Body of pancreas (tissue), 4 donors: Measurements from ENCODE around the gene KCND3. TPM values are rescaled to one million over a fixed set of nuclear protein-coding genes. Genes with fewer than 3 reads are reported as not detected.

Experiments used
- ATAC-seq: fragments of 150-250 bp; one replicate; pipeline ENCODE4 v1.9.1; 2016
- DNase-seq, 4 donors: peaks; one replicate each; pipeline ENCODE4 v3.0.0-alpha.2; 2019
- H3K27ac ChIP-seq, 4 donors: fragments of 200-600 bp; sonication (generic); 1 replicate in 3 of 4; 2 replicates in 1 of 4; pipeline versions ENCODE4 v1.5.1 to v1.6.1; 2016 to 2019; ENCODE audit warnings: mild to moderate bottlenecking in 1 of 4, mixed read lengths in 1 of 4, moderate library complexity in 1 of 4
- H3K27me3 ChIP-seq, 2 donors: fragments of 200-600 bp; sonication (generic); one replicate each; pipeline ENCODE4 v1.6.0; 2016; ENCODE audit warnings: mild to moderate bottlenecking in 1 of 2
- H3K36me3 ChIP-seq, 2 donors: fragments of 200-600 bp; sonication (generic); replicated peaks in 1 of 2; 2 replicates each; pipeline ENCODE4 v1.5.1; 2016; ENCODE audit warnings: low read depth in 2 of 2; ENCODE audit not compliant: insufficient read depth in 1 of 2
- H3K4me1 ChIP-seq: fragments of 200-600 bp; sonication (generic); one replicate; pipeline ENCODE4 v1.6.0; 2016
- H3K4me3 ChIP-seq, 2 donors: fragments of 200-600 bp; sonication (generic); 1 replicate in 1 of 2; 2 replicates in 1 of 2; pipeline ENCODE4 v1.5.1; 2016 to 2019
- H3K9me3 ChIP-seq, 3 donors: fragments of 200-600 bp; sonication (generic); 1 replicate in 2 of 3; 2 replicates in 1 of 3; pipeline ENCODE4 v1.5.1; 2016
- POLR2A ChIP-seq, 3 donors: fragments of 450-650 bp; IDR thresholded peaks; one replicate each; pipeline ENCODE4 v1.6.1; 2016; ENCODE audit warnings: antibody characterized with exemption in 3 of 3, mild to moderate bottlenecking in 2 of 3
- WGBS, 2 donors: methylation state at CpG; one replicate each; pipeline ENCODE4 v1.1.5; 2017; 5-methylcytosine and 5-hydroxymethylcytosine counted together
- intact Hi-C: fragments of 100-400 bp; cut with DNase I; formaldehyde crosslinking; loops from one replicate; pipeline ENCODE4 v1.15.1; 2023
- total RNA-seq, 2 donors: library from RNA; depleted of rRNA; stranded (reverse); fragments of >200 nt; gene quantifications; one replicate each; pipeline ENCODE4 v1.1.0, GENCODE V29; 2016
- TF ChIP-seq, protein P1 (sequence below), 7 experiments: fragments of 450-650 bp in 4 of 7; fragments of 200-600 bp in 3 of 7; sonication (generic) in 3 of 7; IDR thresholded peaks; one replicate each; pipeline ENCODE4 v1.5.1; 2016 to 2019; ENCODE audit warnings: antibody characterized with exemption in 7 of 7

Gene KCND3
- total RNA-seq, 2 donors from 2014 or later = 7.6 to 15.0 TPM

DNA sequence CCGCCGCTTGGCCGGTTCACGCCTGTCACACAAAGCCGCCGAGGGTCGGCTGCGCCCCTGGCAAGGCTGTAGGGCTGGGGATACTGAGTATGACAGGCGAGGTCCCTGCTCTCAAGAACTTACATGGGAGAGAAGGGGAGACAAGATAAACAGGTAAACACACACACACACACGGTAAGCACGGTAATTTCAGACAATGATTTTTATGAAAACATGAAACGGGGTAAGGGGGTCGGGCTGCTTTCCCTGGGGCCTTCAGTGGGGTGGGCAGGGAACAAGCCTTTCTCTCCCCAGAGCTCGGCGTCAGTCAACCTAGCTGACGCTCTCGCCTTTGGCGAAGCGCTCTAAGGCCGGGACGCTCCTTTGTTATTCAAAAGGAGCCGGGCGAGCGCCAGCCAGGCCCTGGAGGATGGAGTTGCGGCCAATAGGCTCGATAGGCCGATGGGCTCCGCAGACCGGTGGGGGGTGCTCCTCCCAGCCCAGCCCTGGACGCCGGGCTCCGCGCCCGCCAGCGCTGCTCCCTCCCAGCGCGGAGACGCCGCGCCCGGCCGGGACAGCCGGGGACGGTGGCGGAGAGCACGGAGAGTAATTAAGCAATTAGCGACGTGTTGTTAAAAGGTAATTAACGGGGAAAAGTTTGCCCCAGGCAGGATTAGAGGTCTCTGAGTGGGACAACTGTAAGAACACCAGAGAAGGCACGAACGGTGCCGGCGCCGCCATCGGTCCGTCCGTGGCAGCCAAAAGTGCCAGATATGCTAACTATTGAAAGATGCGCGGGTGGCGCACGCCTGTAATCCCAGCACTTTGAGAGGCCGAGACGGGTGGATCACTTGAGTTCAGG is 249.3 kb downstream of the KCND3 start:
- peak; percentile 36 to 55 (median 48) for DNase-seq
- ATAC-seq = peak; percentile 15
- intact Hi-C loops = no loop called here
- Histone ChIP-seq H3K4me3 (peak overlapping the region; percentile 12 to 39), H3K9me3 (no peaks in the 10 kb centered on the region), H3K27ac (peak overlapping the region in 3 of 4 donors; percentile 70 to 86 (median 78)), H3K4me1 (peaks cover 31% of the 10 kb centered on the region), H3K36me3 (no peaks in the 10 kb centered on the region), H3K27me3 (no peaks in the 10 kb centered on the region)
- TF ChIP-seq, protein P1, sequence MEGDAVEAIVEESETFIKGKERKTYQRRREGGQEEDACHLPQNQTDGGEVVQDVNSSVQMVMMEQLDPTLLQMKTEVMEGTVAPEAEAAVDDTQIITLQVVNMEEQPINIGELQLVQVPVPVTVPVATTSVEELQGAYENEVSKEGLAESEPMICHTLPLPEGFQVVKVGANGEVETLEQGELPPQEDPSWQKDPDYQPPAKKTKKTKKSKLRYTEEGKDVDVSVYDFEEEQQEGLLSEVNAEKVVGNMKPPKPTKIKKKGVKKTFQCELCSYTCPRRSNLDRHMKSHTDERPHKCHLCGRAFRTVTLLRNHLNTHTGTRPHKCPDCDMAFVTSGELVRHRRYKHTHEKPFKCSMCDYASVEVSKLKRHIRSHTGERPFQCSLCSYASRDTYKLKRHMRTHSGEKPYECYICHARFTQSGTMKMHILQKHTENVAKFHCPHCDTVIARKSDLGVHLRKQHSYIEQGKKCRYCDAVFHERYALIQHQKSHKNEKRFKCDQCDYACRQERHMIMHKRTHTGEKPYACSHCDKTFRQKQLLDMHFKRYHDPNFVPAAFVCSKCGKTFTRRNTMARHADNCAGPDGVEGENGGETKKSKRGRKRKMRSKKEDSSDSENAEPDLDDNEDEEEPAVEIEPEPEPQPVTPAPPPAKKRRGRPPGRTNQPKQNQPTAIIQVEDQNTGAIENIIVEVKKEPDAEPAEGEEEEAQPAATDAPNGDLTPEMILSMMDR (IDR thresholded peaks at IDR 0.05) = no peak
- no peak for TF ChIP-seq POLR2A (IDR thresholded peaks at IDR 0.05)
- WGBS, 2 donors = 1 to 2% methylated on average over 27 to 63 of the region's 63 CpGs

DNA sequence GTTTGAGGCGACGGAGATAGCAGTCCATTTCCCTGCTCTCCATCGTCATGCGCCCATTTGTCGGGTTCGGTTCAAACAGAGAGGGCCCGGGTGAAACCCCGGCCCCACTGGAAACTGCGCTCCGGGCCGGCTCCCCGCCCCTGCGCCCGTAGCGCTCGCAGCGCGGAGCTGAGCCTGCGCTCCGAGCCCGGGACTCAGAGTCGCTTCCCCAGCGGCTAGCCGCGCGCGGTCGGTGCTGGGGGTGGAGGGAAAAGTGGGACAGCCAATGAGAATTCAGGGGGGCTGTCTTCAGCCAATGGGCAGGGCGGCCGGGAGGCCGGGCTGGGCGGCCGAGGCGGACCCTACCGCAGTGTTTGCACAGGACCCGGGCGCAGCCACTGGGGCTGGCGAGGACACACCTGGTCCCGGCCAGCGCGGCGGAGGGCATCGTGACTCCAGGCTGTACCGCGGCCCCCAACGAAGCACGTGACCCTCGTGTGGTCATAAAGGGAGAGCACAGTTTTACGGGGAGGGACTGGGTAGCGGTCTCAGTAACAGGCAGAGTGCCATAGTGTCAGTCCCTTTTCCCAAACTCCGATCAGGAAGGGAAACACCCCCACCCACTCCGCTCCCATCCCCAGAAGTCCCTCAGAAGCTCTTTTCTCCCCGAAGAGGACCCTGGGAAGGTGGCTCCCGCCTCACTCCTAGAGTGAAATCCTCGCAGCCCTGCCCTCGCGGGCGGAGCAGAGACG is 250.1 kb downstream of the KCND3 start, which contains the start of gene INKA2:
Gene INKA2, minus strand, starts transcription at position 202 of the 731 bp plus-strand sequence. Its CDS starts 153 bp downstream, at position 49.
- Histone ChIP-seq H3K9me3 (no peaks in the 10 kb centered on the region), H3K27me3 (no peaks in the 10 kb centered on the region), H3K36me3 (no peaks in the 10 kb centered on the region), H3K4me3 (peak within 1 kb of the TSS; percentile 12 to 39), H3K4me1 (peaks cover 31% of the 10 kb centered on the region), H3K27ac (peak within 1 kb of the TSS; percentile 46 to 86 (median 74))
- ATAC-seq (peak; percentile 86), DNase-seq (peak; percentile 74 to 87 (median 83))
- TF ChIP-seq, protein P1 (IDR thresholded peaks at IDR 0.05) = peak in 1 of 7 experiments; percentile 4
- peak; percentile 46 to 69 (median 64) for TF ChIP-seq POLR2A (IDR thresholded peaks at IDR 0.05)
- WGBS, 2 donors = 0 to 2% methylated on average over 12 to 57 of the region's 59 CpGs
- intact Hi-C loops = no loop called here

DNA sequence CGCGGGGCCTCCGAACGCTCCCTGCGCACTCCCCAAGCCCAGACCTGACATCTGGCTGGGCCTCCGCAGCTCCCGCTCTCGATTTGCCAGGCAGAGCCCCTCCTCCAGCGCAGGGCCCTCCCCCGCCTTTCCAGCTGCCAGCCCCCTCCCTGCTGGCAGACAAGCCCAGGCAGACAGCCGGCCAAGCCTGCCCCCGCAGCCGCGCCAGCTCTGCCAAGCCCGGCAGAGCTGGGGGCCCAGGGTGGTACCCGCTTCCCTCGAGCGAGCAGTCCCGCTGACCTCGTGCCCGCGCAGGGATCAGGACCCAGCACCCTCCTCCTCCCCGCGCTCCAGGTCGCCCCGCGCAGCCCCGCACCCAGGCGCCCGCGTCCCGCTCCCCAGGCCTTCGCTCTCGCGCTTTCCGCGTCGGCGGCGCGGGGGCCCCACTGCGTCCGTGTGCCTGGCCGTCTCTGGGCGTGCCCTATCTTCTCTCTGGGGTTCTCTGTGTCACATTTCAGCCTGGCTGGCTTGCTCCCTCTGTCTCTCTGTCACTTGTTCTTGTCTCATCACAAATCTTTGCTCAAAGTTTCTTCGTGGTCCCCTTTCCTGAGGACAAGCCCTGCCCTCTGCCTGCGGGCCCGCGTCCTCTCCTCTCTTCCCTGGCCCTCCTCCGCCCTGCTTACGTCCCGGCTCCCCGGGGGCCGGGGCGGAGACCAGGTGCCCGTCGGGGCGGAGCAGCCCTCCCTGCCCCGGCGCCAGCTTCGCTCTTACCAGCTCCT is 250.9 kb downstream of the KCND3 start:
- Histone ChIP-seq H3K27ac (peak overlapping the region; percentile 46 to 86 (median 74)), H3K4me1 (peaks cover 31% of the 10 kb centered on the region), H3K9me3 (no peaks in the 10 kb centered on the region), H3K27me3 (no peaks in the 10 kb centered on the region), H3K36me3 (no peaks in the 10 kb centered on the region), H3K4me3 (peak overlapping the region in 1 of 2 donors; percentile 39)
- ATAC-seq (peak; percentile 69), DNase-seq (peak; percentile 49 to 70 (median 64))
- intact Hi-C loops = no loop called here
- TF ChIP-seq POLR2A (IDR thresholded peaks at IDR 0.05) = no peak
- TF ChIP-seq, protein P1 (IDR thresholded peaks at IDR 0.05) = peak in 1 of 7 experiments; percentile 20
- 0 to 1% methylated on average over 23 to 51 of the region's 61 CpGs for WGBS, 2 donors

DNA sequence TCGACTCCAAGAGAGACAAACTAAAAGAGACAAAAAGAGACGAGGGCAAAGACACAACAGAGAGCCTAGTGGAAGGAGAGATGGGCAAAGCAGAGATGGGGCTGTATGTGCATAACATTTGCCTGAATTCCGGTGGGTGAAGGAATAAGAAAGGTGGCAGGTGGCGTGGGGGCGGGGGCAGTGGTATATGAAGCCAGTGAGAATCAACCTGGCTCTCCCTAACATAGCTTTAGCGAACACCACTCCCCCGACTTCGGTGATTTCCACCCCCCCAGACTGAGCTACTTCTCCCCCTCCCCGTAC is 251.4 kb downstream of the KCND3 start:
- intact Hi-C loops = no loop called here
- no peaks in the 10 kb centered on the region for H3K27me3 ChIP-seq
- 32 to 50% methylated on average over 7 to 9 of the region's 9 CpGs for WGBS, 2 donors
- H3K27ac ChIP-seq = peak overlapping the region in 1 of 4 donors; percentile 78
- peaks cover 31% of the 10 kb centered on the region for H3K4me1 ChIP-seq
- ATAC-seq (no peak), DNase-seq (no peak)
- TF ChIP-seq POLR2A (IDR thresholded peaks at IDR 0.05) = no peak
- TF ChIP-seq, protein P1 (IDR thresholded peaks at IDR 0.05) = no peak
- no peaks in the 10 kb centered on the region for H3K36me3 ChIP-seq
- peak overlapping the region in 1 of 2 donors; percentile 39 for H3K4me3 ChIP-seq
- no peaks in the 10 kb centered on the region for H3K9me3 ChIP-seq
